IMR-90 (cell line): ENCODE results near the gene GNG7. TPM values are rescaled to one million over a fixed set of nuclear protein-coding genes. Genes with fewer than 3 reads are reported as not detected.

Source experiments
- ATAC-seq: fragments of 200-7000 bp; cut with Tn5 transposase; 2 replicates; pipeline ENCODE4 v1.9.1; 2020; ENCODE audit warnings: low read depth, mild to moderate bottlenecking, moderate library complexity
- BruUV-seq: library from RNA; stranded (reverse); fragments of 400-500 nt; replicated peaks from 2 replicates; lab custom pipeline; 2021; lab: Mats Ljungman, UMichigan
- CTCF ChIA-PET: fragments of 300-600 bp; formaldehyde crosslinking; extraction: SDS; loops from one replicate; lab custom pipeline; 2021; ENCODE audit warnings: antibody characterized with exemption; lab: Yijun Ruan, JAX
- POLR2A ChIA-PET: fragments of 300-600 bp; sonication (Branson Sonifier 250); formaldehyde crosslinking; loops from one replicate; lab custom pipeline; 2022; ENCODE audit warnings: antibody characterized with exemption; ENCODE audit not compliant: unreplicated experiment; lab: Charles Lee
- DNase-seq: peaks from one replicate; pipeline ENCODE4 v3.0.0; 2013
- H2AFZ ChIP-seq: replicated peaks from 2 replicates; pipeline ENCODE3; 2013; ENCODE audit warnings: low read length, mild to moderate bottlenecking; ENCODE audit not compliant: poor library complexity
- H2AK5ac ChIP-seq: 2 replicates; pipeline ENCODE4 v1.6.1; 2013; ENCODE audit warnings: low read depth, low read length, inconsistent platforms
- H2AK9ac ChIP-seq: replicated peaks from 2 replicates; pipeline ENCODE3; 2013; ENCODE audit warnings: mild to moderate bottlenecking, low read depth, low read length, moderate library complexity; ENCODE audit not compliant: poor library complexity
- H2BK120ac ChIP-seq: 2 replicates; pipeline ENCODE4 v1.6.1; 2013; ENCODE audit warnings: low read depth, low read length, inconsistent platforms
- H2BK15ac ChIP-seq: 3 replicates; pipeline ENCODE4 v1.6.1; 2013; ENCODE audit warnings: low read depth, low read length, inconsistent platforms
- H2BK20ac ChIP-seq: 2 replicates; pipeline ENCODE4 v1.6.1; 2013; ENCODE audit warnings: low read depth, mild to moderate bottlenecking, inconsistent platforms, low read length, moderate library complexity
- H2BK5ac ChIP-seq: 2 replicates; pipeline ENCODE4 v1.6.1; 2013; ENCODE audit warnings: mild to moderate bottlenecking, low read depth, low read length, inconsistent platforms; ENCODE audit not compliant: poor library complexity, severe bottlenecking
- H3K14ac ChIP-seq: replicated peaks from 2 replicates; pipeline ENCODE4 v1.6.1; 2013; ENCODE audit warnings: low read depth, low read length, inconsistent platforms
- H3K18ac ChIP-seq: 2 replicates; pipeline ENCODE4 v1.6.1; 2013; ENCODE audit warnings: low read depth, low read length, control low read depth
- H3K23ac ChIP-seq: 2 replicates; pipeline ENCODE4 v1.6.1; 2013; ENCODE audit warnings: low read depth, low read length, inconsistent platforms
- H3K27ac ChIP-seq: 2 replicates; pipeline ENCODE4 v1.5.1; 2013; ENCODE audit warnings: mild to moderate bottlenecking, control low read depth, low read length; ENCODE audit not compliant: insufficient read depth
- H3K27me3 ChIP-seq: 2 replicates; pipeline ENCODE4 v1.6.1; 2013; ENCODE audit warnings: low read length; ENCODE audit not compliant: control insufficient read depth, insufficient read depth
- H3K36me3 ChIP-seq: 2 replicates; pipeline ENCODE4 v1.6.1; 2013; ENCODE audit warnings: low read length, mixed read lengths; ENCODE audit not compliant: control insufficient read depth, insufficient read depth
- H3K4ac ChIP-seq: 2 replicates; pipeline ENCODE4 v1.6.1; 2013; ENCODE audit warnings: low read depth, low read length, inconsistent platforms
- H3K4me1 ChIP-seq: 2 replicates; pipeline ENCODE4 v1.6.1; 2013; ENCODE audit warnings: low read length, mixed read lengths; ENCODE audit not compliant: control insufficient read depth, insufficient read depth
- H3K4me2 ChIP-seq: 2 replicates; pipeline ENCODE4 v1.6.1; 2013; ENCODE audit warnings: low read depth, mild to moderate bottlenecking, control low read depth, low read length, moderate library complexity
- H3K4me3 ChIP-seq: 2 replicates; pipeline ENCODE4 v1.5.1; 2013; ENCODE audit warnings: low read depth, mild to moderate bottlenecking, control low read depth, low read length, moderate library complexity; ENCODE audit not compliant: insufficient read depth
- H3K56ac ChIP-seq: 2 replicates; pipeline ENCODE4 v1.6.1; 2013; ENCODE audit warnings: low read length, inconsistent platforms; ENCODE audit not compliant: insufficient read depth; ENCODE audit errors: extremely low read depth
- H3K79me1 ChIP-seq, 2 experiments: 2 replicates each; pipeline ENCODE4 v1.6.1; 2013; ENCODE audit warnings: low read length in 2 of 2, inconsistent platforms in 1 of 2, low read depth in 1 of 2
- H3K9ac ChIP-seq: 2 replicates; pipeline ENCODE4 v1.6.1; 2013; ENCODE audit warnings: low read depth, low read length, control low read depth
- H3K9me1 ChIP-seq: 2 replicates; pipeline ENCODE4 v1.6.1; 2013; ENCODE audit warnings: low read length, inconsistent platforms; ENCODE audit not compliant: insufficient read depth
- H3K9me3 ChIP-seq: 2 replicates; pipeline ENCODE4 v1.6.1; 2013; ENCODE audit warnings: low read length; ENCODE audit not compliant: control insufficient read depth, insufficient read depth
- H4K20me1 ChIP-seq: 2 replicates; pipeline ENCODE4 v1.6.1; 2013; ENCODE audit warnings: low read length, inconsistent platforms; ENCODE audit not compliant: insufficient read depth
- H4K5ac ChIP-seq: 2 replicates; pipeline ENCODE4 v1.6.1; 2013; ENCODE audit warnings: mild to moderate bottlenecking, low read depth, low read length, control low read depth
- H4K8ac ChIP-seq, 2 experiments: 2 replicates each; pipeline ENCODE4 v1.6.1; 2013; ENCODE audit warnings: low read depth in 2 of 2, low read length in 2 of 2, control low read depth in 1 of 2, inconsistent platforms in 1 of 2
- H4K91ac ChIP-seq: 2 replicates; pipeline ENCODE4 v1.6.1; 2013; ENCODE audit warnings: low read depth, low read length, inconsistent platforms; ENCODE audit not compliant: insufficient read depth
- BHLHE40 ChIP-seq: fragments of 150-350 bp; IDR thresholded peaks from 2 replicates; pipeline ENCODE4 v1.6.1; 2016; ENCODE audit warnings: mild to moderate bottlenecking, low read depth, low read length
- CEBPB ChIP-seq: IDR thresholded peaks from 2 replicates; pipeline ENCODE4 v1.6.1; 2012; ENCODE audit warnings: low read depth, low read length, improper control_type of control experiment
- CHD1 ChIP-seq: IDR thresholded peaks from 2 replicates; pipeline ENCODE4 v1.6.1; 2012; ENCODE audit warnings: low read depth, low read length, improper control_type of control experiment
- ELK1 ChIP-seq: fragments of 150-350 bp; IDR thresholded peaks from 2 replicates; pipeline ENCODE4 v1.6.1; 2016; ENCODE audit warnings: low read depth, mild to moderate bottlenecking, low read length, moderate library complexity, borderline replicate concordance
- FOS ChIP-seq: fragments of 150-350 bp; IDR thresholded peaks from 2 replicates; pipeline ENCODE4 v1.6.1; 2016; ENCODE audit warnings: low read depth, low read length
- MAFK ChIP-seq: IDR thresholded peaks from 2 replicates; pipeline ENCODE4 v1.6.1; 2012; ENCODE audit warnings: low read depth, low read length, improper control_type of control experiment
- MAZ ChIP-seq: IDR thresholded peaks from 2 replicates; pipeline ENCODE4 v1.6.1; 2012; ENCODE audit warnings: low read depth, mild to moderate bottlenecking, low read length, improper control_type of control experiment, moderate library complexity, borderline replicate concordance
- MXI1 ChIP-seq: IDR thresholded peaks from 2 replicates; pipeline ENCODE4 v1.6.1; 2012; ENCODE audit warnings: low read depth, mild to moderate bottlenecking, low read length, moderate library complexity, borderline replicate concordance
- NFE2L2 ChIP-seq: fragments of 150-350 bp; IDR thresholded peaks from 2 replicates; pipeline ENCODE4 v1.6.1; 2016; ENCODE audit warnings: low read depth, mild to moderate bottlenecking, low read length
- POLR2A ChIP-seq: IDR thresholded peaks from 2 replicates; pipeline ENCODE4 v1.6.1; 2012; ENCODE audit warnings: mild to moderate bottlenecking, low read depth, low read length
- RAD21 ChIP-seq: IDR thresholded peaks from 2 replicates; pipeline ENCODE4 v1.6.1; 2012; ENCODE audit warnings: low read length, improper control_type of control experiment
- RCOR1 ChIP-seq: IDR thresholded peaks from 2 replicates; pipeline ENCODE4 v1.6.1; 2012; ENCODE audit warnings: mild to moderate bottlenecking, low read length, improper control_type of control experiment; ENCODE audit not compliant: insufficient replicate concordance
- RFX5 ChIP-seq: IDR thresholded peaks from 2 replicates; pipeline ENCODE4 v1.8.0; 2012; ENCODE audit warnings: low read depth, mild to moderate bottlenecking, low read length, moderate library complexity
- SMC3 ChIP-seq: fragments of 150-350 bp; IDR thresholded peaks from 2 replicates; pipeline ENCODE4 v1.6.1; 2016; ENCODE audit warnings: low read depth, mild to moderate bottlenecking, antibody characterized with exemption, low read length, moderate library complexity
- WGBS, 2 experiments: methylation state at CpG; one replicate each; pipeline versions ENCODE4 v1.1.5 to v1.1.7; 2013; ENCODE audit warnings: missing lambda C conversion rate in 2 of 2; ENCODE audit not compliant: insufficient read length in 1 of 2; ENCODE audit errors: extremely low coverage in 2 of 2; 5-methylcytosine and 5-hydroxymethylcytosine counted together
- dilution Hi-C: fragments of 300-500 bp; cut with HindIII; formaldehyde crosslinking; loops from one replicate; pipeline ENCODE4 v1.14.3; 2018; ENCODE audit warnings: low sequenced_read_pairs; ENCODE audit not compliant: unreplicated experiment
- in situ Hi-C: fragments of 300-500 bp; cut with MboI; formaldehyde crosslinking; loops from 3 replicates; pipeline ENCODE4 v1.14.3; 2019; ENCODE audit warnings: low sequenced_read_pairs, inconsistent platforms, mixed read lengths
- intact Hi-C: fragments of 100-400 bp; cut with micrococcal nuclease; formaldehyde crosslinking; loops from 2 replicates; pipeline ENCODE4 v1.10.0; 2022
- polyA plus RNA-seq, 3 experiments: library from polyadenylated mRNA; depleted of rRNA; stranded (reverse); fragments of >200 nt; gene quantifications; 2 replicates each; pipeline ENCODE4 v1.2.3, GENCODE V29; 2012; ENCODE audit warnings: low replicate concordance in 1 of 3
- total RNA-seq: library from RNA; depleted of rRNA; stranded (reverse); fragments of >200 nt; gene quantifications from 2 replicates; pipeline ENCODE4 v1.2.3, GENCODE V29; 2012
- TF ChIP-seq, protein P1 (sequence below): fragments of 150-350 bp; IDR thresholded peaks from 2 replicates; pipeline ENCODE4 v1.6.1; 2017; ENCODE audit warnings: mild to moderate bottlenecking, antibody characterized with exemption, low read length, low read depth
- TF ChIP-seq, protein P2 (sequence below): conservative IDR thresholded peaks from 2 replicates; pipeline ENCODE4 v1.5.1; 2012; ENCODE audit warnings: mild to moderate bottlenecking, low read depth, low read length, improper control_type of control experiment

The GNG7 gene
- total and polyA plus RNA-seq, 2 of the 4 experiments (the other 2 are of a cell fraction): under 0.01 to 0.21 TPM

- Histone ChIP-seq H3K9me3 (no peaks in the 10 kb centered on the region; the same call in 1 of the 2 replicates), H3K36me3 (peaks cover 29% of the 10 kb centered on the region), H3K4ac (no peak overlapping the region), H3K14ac (no peak overlapping the region), H3K56ac (no peak overlapping the region), H4K20me1 (no peaks in the 10 kb centered on the region; the same call in none of the 2 replicates), H3K18ac (no peak overlapping the region), H3K4me1 (no peaks in the 10 kb centered on the region; the same call in 1 of the 2 replicates), H2BK20ac (no peak overlapping the region), H2AK9ac (no peak overlapping the region), H3K9me1 (0 out of 2 replicates have a peak, but pooled peaks cover 2% of the 10 kb centered on the region), H2BK15ac (no peak overlapping the region), H4K5ac (no peak overlapping the region), H2BK5ac (no peak overlapping the region), H2BK120ac (no peak overlapping the region), H3K27ac (no peak overlapping the region), H3K9ac (no peak overlapping the region), H4K91ac (no peak overlapping the region), H2AFZ (no peak overlapping the region), H2AK5ac (no peak overlapping the region), H3K27me3 (no peaks in the 10 kb centered on the region), H3K4me3 (no peak overlapping the region), H4K8ac (no peak overlapping the region), H3K23ac (no peak overlapping the region), H3K79me1 (peaks cover 11 to 26% of the 10 kb centered on the region in 2 experiments; a peak in 3 of 4 replicates), H3K4me2 (no peak overlapping the region)
- in situ Hi-C loops: no loop called here
- dilution Hi-C loops: no loop called here
- DNase-seq: no peak
- WGBS, 2 experiments: 89% methylated on average over 8 of the region's 12 CpGs; no CpG with 5 or more reads in 1 of the 2 experiments
- POLR2A ChIA-PET: no interaction called here
- TF ChIP-seq RAD21: no peak
- no peak for TF ChIP-seq RCOR1
- TF ChIP-seq NFE2L2: no peak
- TF ChIP-seq BHLHE40: no peak
- TF ChIP-seq SMC3: no peak
- no peak for TF ChIP-seq POLR2A
- no peak for TF ChIP-seq FOS
- no peak for TF ChIP-seq MXI1
- TF ChIP-seq, protein P1, sequence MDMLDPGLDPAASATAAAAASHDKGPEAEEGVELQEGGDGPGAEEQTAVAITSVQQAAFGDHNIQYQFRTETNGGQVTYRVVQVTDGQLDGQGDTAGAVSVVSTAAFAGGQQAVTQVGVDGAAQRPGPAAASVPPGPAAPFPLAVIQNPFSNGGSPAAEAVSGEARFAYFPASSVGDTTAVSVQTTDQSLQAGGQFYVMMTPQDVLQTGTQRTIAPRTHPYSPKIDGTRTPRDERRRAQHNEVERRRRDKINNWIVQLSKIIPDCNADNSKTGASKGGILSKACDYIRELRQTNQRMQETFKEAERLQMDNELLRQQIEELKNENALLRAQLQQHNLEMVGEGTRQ: no peak
- no peak for TF ChIP-seq CEBPB
- no peak for TF ChIP-seq ELK1
- no peak for TF ChIP-seq RFX5
- no peak for TF ChIP-seq MAFK
- TF ChIP-seq, protein P2, sequence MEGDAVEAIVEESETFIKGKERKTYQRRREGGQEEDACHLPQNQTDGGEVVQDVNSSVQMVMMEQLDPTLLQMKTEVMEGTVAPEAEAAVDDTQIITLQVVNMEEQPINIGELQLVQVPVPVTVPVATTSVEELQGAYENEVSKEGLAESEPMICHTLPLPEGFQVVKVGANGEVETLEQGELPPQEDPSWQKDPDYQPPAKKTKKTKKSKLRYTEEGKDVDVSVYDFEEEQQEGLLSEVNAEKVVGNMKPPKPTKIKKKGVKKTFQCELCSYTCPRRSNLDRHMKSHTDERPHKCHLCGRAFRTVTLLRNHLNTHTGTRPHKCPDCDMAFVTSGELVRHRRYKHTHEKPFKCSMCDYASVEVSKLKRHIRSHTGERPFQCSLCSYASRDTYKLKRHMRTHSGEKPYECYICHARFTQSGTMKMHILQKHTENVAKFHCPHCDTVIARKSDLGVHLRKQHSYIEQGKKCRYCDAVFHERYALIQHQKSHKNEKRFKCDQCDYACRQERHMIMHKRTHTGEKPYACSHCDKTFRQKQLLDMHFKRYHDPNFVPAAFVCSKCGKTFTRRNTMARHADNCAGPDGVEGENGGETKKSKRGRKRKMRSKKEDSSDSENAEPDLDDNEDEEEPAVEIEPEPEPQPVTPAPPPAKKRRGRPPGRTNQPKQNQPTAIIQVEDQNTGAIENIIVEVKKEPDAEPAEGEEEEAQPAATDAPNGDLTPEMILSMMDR: no peak
- no peak for TF ChIP-seq CHD1
- no peak for TF ChIP-seq MAZ
- BruUV-seq: no TSS peak
- intact Hi-C loops: no loop called here
- CTCF ChIA-PET: interaction anchor here (0.6 kb wide), 1 partner anchor 49 kb away, joined by 3 read pairs; no protein-coding TSS in a partner anchor
- ATAC-seq: no peak
Measured at GRCh38 chr19:2735374-2735773, 32.9 kb upstream of the GNG7 start.
